CD4-positive, alpha-beta memory T cell (primary cell): ENCODE results near the gene UBL7. TPM values are rescaled to one million over a fixed set of nuclear protein-coding genes. Genes with fewer than 3 reads are reported as not detected.

Experiments
- CTCF ChIA-PET: fragments of 350-600 bp; sonication (Branson Sonifier 250); formaldehyde crosslinking; loops from one replicate; lab custom pipeline; 2021; ENCODE audit warnings: inconsistent platforms; ENCODE audit not compliant: partially characterized antibody; lab: Charles Lee
- POLR2A ChIA-PET: fragments of 350-600 bp; sonication (Branson Sonifier 250); formaldehyde crosslinking; loops from one replicate; lab custom pipeline; 2021; ENCODE audit not compliant: partially characterized antibody; lab: Charles Lee
- DNase-seq, 5 donors: peaks; one replicate each; pipeline versions ENCODE4 v3.0.0 to v3.0.0-alpha.2; 2020 to 2022; ENCODE audit warnings: mixed read lengths in 1 of 5
- H3K27ac ChIP-seq: one replicate; pipeline ENCODE4 v1.7.0; 2013; ENCODE audit warnings: low read depth, low read length
- H3K27me3 ChIP-seq: 2 replicates; pipeline ENCODE4 v1.7.0; 2013; ENCODE audit warnings: mild to moderate bottlenecking, low read length, moderate library complexity; ENCODE audit not compliant: insufficient read depth
- H3K36me3 ChIP-seq: 2 replicates; pipeline ENCODE4 v1.7.0; 2013; ENCODE audit warnings: mild to moderate bottlenecking, low read length, moderate library complexity; ENCODE audit not compliant: insufficient read depth
- H3K4me1 ChIP-seq: 2 replicates; pipeline ENCODE4 v1.7.0; 2013; ENCODE audit warnings: mild to moderate bottlenecking, low read length, moderate library complexity; ENCODE audit not compliant: insufficient read depth
- H3K4me3 ChIP-seq, 2 donors: one replicate each; pipeline ENCODE4 v1.7.0; 2013; ENCODE audit warnings: low read length in 2 of 2, mild to moderate bottlenecking in 1 of 2
- H3K9me3 ChIP-seq, 2 donors: one replicate each; pipeline ENCODE4 v1.7.0; 2013; ENCODE audit warnings: low read length in 2 of 2, control low read depth in 1 of 2; ENCODE audit not compliant: control insufficient read depth in 1 of 2
- H3K27ac Mint-ChIP-seq, 7 donors: one replicate each; pipeline ENCODE4 v1.8.0; 2020 to 2021; ENCODE audit warnings: mixed read lengths in 7 of 7, mild to moderate bottlenecking in 6 of 7, inconsistent platforms in 3 of 7, moderate library complexity in 3 of 7
- H3K27me3 Mint-ChIP-seq, 2 donors: one replicate each; pipeline ENCODE4 v1.8.0; 2020 to 2021; ENCODE audit warnings: mixed read lengths in 2 of 2
- H3K36me3 Mint-ChIP-seq, 2 donors: one replicate each; pipeline ENCODE4 v1.8.0; 2020 to 2021; ENCODE audit warnings: mixed read lengths in 2 of 2, inconsistent platforms in 1 of 2, mild to moderate bottlenecking in 1 of 2
- H3K4me1 Mint-ChIP-seq, 4 donors: one replicate each; pipeline ENCODE4 v1.8.0; 2020 to 2021; ENCODE audit warnings: mixed read lengths in 4 of 4, mild to moderate bottlenecking in 1 of 4
- H3K4me3 Mint-ChIP-seq, 8 donors: one replicate each; pipeline ENCODE4 v1.8.0; 2020 to 2021; ENCODE audit warnings: mixed read lengths in 8 of 8, mild to moderate bottlenecking in 7 of 8, moderate library complexity in 6 of 8, inconsistent platforms in 3 of 8
- H3K9me3 Mint-ChIP-seq, 8 donors: one replicate each; pipeline ENCODE4 v1.8.0; 2020 to 2021; ENCODE audit warnings: mixed read lengths in 8 of 8, mild to moderate bottlenecking in 5 of 8, inconsistent platforms in 3 of 8, moderate library complexity in 1 of 8
- intact Hi-C: fragments of 100-400 bp; cut with micrococcal nuclease; formaldehyde crosslinking; loops from one replicate; pipeline ENCODE4 v1.15.1; 2023
- polyA plus RNA-seq, 2 donors: library from polyadenylated mRNA; unstranded; fragments of 300-500 nt; fragmentation: Illumina TruSeq; gene quantifications; one replicate each; pipeline ENCODE4 v1.2.3, GENCODE V29; 2021
- total RNA-seq, 2 experiments: library from RNA; stranded (reverse); gene quantifications; one replicate each; pipeline ENCODE4 v1.2.3, GENCODE V29; 2021

Gene UBL7, protein sequence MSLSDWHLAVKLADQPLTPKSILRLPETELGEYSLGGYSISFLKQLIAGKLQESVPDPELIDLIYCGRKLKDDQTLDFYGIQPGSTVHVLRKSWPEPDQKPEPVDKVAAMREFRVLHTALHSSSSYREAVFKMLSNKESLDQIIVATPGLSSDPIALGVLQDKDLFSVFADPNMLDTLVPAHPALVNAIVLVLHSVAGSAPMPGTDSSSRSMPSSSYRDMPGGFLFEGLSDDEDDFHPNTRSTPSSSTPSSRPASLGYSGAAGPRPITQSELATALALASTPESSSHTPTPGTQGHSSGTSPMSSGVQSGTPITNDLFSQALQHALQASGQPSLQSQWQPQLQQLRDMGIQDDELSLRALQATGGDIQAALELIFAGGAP
- total RNA-seq: 10 to 100 TPM; 36.4 to 42.4 TPM
- polyA plus RNA-seq: 10 to 100 TPM; 90.5 to 96.5 TPM

GRCh38 chr15:74460871-74461846 is at the start of gene UBL7:
TSS of gene UBL7 (minus strand) at chr15:74461160. CDS start at chr15:74458867, 2,293 bp downstream.
- peak within 1 kb of the TSS; percentile 66 to 96 (median 92) for H3K27ac Mint-ChIP-seq
- H3K36me3 Mint-ChIP-seq: peaks cover 21 to 35% of the 10 kb centered on the region in 2 donors
- ChIA-PET CTCF (interaction anchor here (0.8 to 1.9 kb wide), 4 partner anchors 28 to 87 kb away, joined by 3 to 9 read pairs (median 6); no protein-coding TSS in a partner anchor), POLR2A (interaction anchor here (0.6 to 2.8 kb wide), 17 partner anchors 13 to 907 kb away, joined by 3 to 27 read pairs (median 4); partner anchors contain the start of genes ARID3B, MAN2C1, PML and SEMA7A)
- Histone ChIP-seq H3K27ac (peak within 1 kb of the TSS; percentile 84), H3K36me3 (peaks cover 5% of the 10 kb centered on the region), H3K9me3 (no peaks in the 10 kb centered on the region), H3K27me3 (no peaks in the 10 kb centered on the region), H3K4me3 (peak within 1 kb of the TSS; percentile 78 to 100), H3K4me1 (peaks cover 40% of the 10 kb centered on the region)
- H3K4me1 Mint-ChIP-seq: peaks cover 32 to 53% (median 46%) of the 10 kb centered on the region in 4 donors
- intact Hi-C loops: loop anchor here (1.0 to 2.0 kb wide), 6 partner anchors 22 to 477 kb away; partner anchors contain the start of genes ARID3B, CLK3 and COX5A
- DNase-seq: peak; percentile 89 to 97 (median 91)
- H3K9me3 Mint-ChIP-seq: no peaks in the 10 kb centered on the region
- no peaks in the 10 kb centered on the region for H3K27me3 Mint-ChIP-seq
- peak within 1 kb of the TSS; percentile 88 to 98 (median 94) for H3K4me3 Mint-ChIP-seq

- Mint-ChIP-seq H3K4me1 (no peaks in the 10 kb centered on the region), H3K4me3 (no peak overlapping the region), H3K36me3 (peaks cover 18 to 29% of the 10 kb centered on the region in 2 donors), H3K27me3 (no peaks in the 10 kb centered on the region), H3K9me3 (no peaks in the 10 kb centered on the region), H3K27ac (no peak overlapping the region)
- ChIA-PET CTCF (no interaction called here), POLR2A (no interaction called here)
- no peak overlapping the region for H3K4me3 ChIP-seq
- H3K9me3 ChIP-seq: no peaks in the 10 kb centered on the region
- H3K27me3 ChIP-seq: no peaks in the 10 kb centered on the region
- no peak for DNase-seq
- H3K36me3 ChIP-seq: no peaks in the 10 kb centered on the region
- intact Hi-C loops: no loop called here
- no peak overlapping the region for H3K27ac ChIP-seq
- no peaks in the 10 kb centered on the region for H3K4me1 ChIP-seq
Observed at GRCh38 chr15:74506515-74506840, 45.5 kb upstream of the UBL7 start.

GRCh38 chr15:74505837-74506514 is 45.0 kb upstream of the UBL7 start:
- CTCF ChIA-PET: no interaction called here
- no peak for DNase-seq
- Histone ChIP-seq H3K36me3 (no peaks in the 10 kb centered on the region), H3K4me3 (no peak overlapping the region), H3K27me3 (no peaks in the 10 kb centered on the region), H3K4me1 (no peaks in the 10 kb centered on the region), H3K9me3 (no peaks in the 10 kb centered on the region), H3K27ac (no peak overlapping the region)
- POLR2A ChIA-PET: no interaction called here
- no peaks in the 10 kb centered on the region for H3K9me3 Mint-ChIP-seq
- H3K4me3 Mint-ChIP-seq: no peak overlapping the region
- H3K27me3 Mint-ChIP-seq: no peaks in the 10 kb centered on the region
- H3K4me1 Mint-ChIP-seq: no peaks in the 10 kb centered on the region
- H3K27ac Mint-ChIP-seq: no peak overlapping the region
- intact Hi-C loops: no loop called here
- peaks cover 18 to 29% of the 10 kb centered on the region in 2 donors for H3K36me3 Mint-ChIP-seq

GRCh38 chr15:74504836-74505235 is 43.9 kb upstream of the UBL7 start:
- ChIA-PET POLR2A (no interaction called here), CTCF (no interaction called here)
- Histone ChIP-seq H3K27me3 (no peaks in the 10 kb centered on the region), H3K27ac (no peak overlapping the region), H3K4me1 (no peaks in the 10 kb centered on the region), H3K9me3 (no peaks in the 10 kb centered on the region), H3K36me3 (no peaks in the 10 kb centered on the region), H3K4me3 (no peak overlapping the region)
- intact Hi-C loops: no loop called here
- H3K27ac Mint-ChIP-seq: no peak overlapping the region
- H3K9me3 Mint-ChIP-seq: no peaks in the 10 kb centered on the region
- H3K4me3 Mint-ChIP-seq: no peak overlapping the region
- H3K36me3 Mint-ChIP-seq: peaks cover 18 to 29% of the 10 kb centered on the region in 2 donors
- DNase-seq: no peak
- H3K4me1 Mint-ChIP-seq: no peaks in the 10 kb centered on the region
- H3K27me3 Mint-ChIP-seq: no peaks in the 10 kb centered on the region

DNA sequence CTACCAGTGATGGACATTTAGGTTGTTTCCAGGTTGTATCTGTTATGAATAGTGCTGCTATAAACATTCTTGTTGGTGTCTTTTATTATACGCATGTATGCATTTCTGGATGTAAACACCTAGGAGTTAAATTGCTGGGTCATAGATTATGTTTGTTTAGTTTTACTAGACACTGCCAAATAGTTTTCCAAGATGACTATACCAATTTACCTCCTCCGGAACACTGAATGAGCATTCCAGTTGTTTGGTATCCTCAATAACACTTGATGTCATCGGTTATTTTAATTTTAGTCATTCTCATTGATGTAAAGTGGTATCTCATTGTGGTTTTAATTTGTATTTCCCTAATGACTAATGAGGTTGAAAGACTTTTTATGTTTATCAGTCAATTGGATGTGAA is 43.5 kb upstream of the UBL7 start:
- intact Hi-C loops: no loop called here

GRCh38 chr15:74502301-74502700 is 41.3 kb upstream of the UBL7 start:
- H3K4me3 ChIP-seq: no peak overlapping the region
- CTCF ChIA-PET: no interaction called here
- DNase-seq: no peak
- H3K36me3 ChIP-seq: no peaks in the 10 kb centered on the region
- no peaks in the 10 kb centered on the region for H3K27me3 Mint-ChIP-seq
- no peak overlapping the region for H3K27ac Mint-ChIP-seq
- H3K36me3 Mint-ChIP-seq: peaks cover 18 to 29% of the 10 kb centered on the region in 2 donors
- POLR2A ChIA-PET: no interaction called here
- no peaks in the 10 kb centered on the region for H3K9me3 Mint-ChIP-seq
- H3K9me3 ChIP-seq: no peaks in the 10 kb centered on the region
- intact Hi-C loops: no loop called here
- H3K27ac ChIP-seq: no peak overlapping the region
- no peak overlapping the region for H3K4me3 Mint-ChIP-seq
- H3K27me3 ChIP-seq: no peaks in the 10 kb centered on the region
- no peaks in the 10 kb centered on the region for H3K4me1 ChIP-seq
- H3K4me1 Mint-ChIP-seq: no peaks in the 10 kb centered on the region

More for the DNA sequence above, 43.5 kb upstream of the UBL7 start:
- no peaks in the 10 kb centered on the region for H3K9me3 Mint-ChIP-seq
- Histone ChIP-seq H3K9me3 (no peaks in the 10 kb centered on the region), H3K27ac (no peak overlapping the region), H3K4me3 (no peak overlapping the region), H3K27me3 (no peaks in the 10 kb centered on the region), H3K36me3 (no peaks in the 10 kb centered on the region), H3K4me1 (no peaks in the 10 kb centered on the region)
- H3K4me3 Mint-ChIP-seq: no peak overlapping the region
- DNase-seq: no peak
- H3K36me3 Mint-ChIP-seq: peaks cover 18 to 29% of the 10 kb centered on the region in 2 donors
- H3K27me3 Mint-ChIP-seq: no peaks in the 10 kb centered on the region
- H3K4me1 Mint-ChIP-seq: no peaks in the 10 kb centered on the region
- ChIA-PET POLR2A (no interaction called here), CTCF (no interaction called here)
- no peak overlapping the region for H3K27ac Mint-ChIP-seq
